Measurements from ENCODE around the gene ADIPOR2. TPM values are rescaled to one million over a fixed set of nuclear protein-coding genes. Genes with fewer than 3 reads are reported as not detected.

ADIPOR2 gene
- polyA plus RNA-seq (2013, experiment 1 of 2; ENCODE audit: insufficient read length) = 33.1 TPM
- polyA plus RNA-seq (2013, experiment 2 of 2; ENCODE audit: insufficient read length) = 28.6 TPM

GRCh38 chr12:1690578-1691122 is at the start of gene ADIPOR2:
ADIPOR2 (plus strand) TSS chr12:1691070; CDS start chr12:1754344, 63,274 bp downstream.
- DNase-seq = peak; percentile 97

GRCh38 chr12:1642513-1642912 is 48.4 kb upstream of the ADIPOR2 start:
- DNase-seq = no peak

DNA sequence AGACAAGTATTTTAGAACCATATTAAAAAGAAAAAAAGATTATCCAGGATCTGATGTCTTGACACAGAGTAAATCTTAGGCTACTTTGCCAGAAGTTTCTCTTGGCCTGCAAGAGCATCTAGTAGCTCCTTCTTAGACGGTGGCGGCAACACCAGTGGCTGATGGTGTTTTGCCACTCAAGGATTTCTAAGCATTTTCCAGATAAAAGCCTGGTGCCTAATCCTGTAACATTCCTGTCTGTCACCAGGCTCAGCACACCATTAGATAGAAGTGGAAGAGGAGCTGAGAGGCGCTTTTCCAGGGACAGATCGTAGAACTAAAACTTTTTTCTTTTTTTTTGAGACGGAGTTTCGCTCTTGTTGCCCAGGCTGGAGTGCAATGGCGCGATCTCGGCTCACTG is 47.8 kb upstream of the ADIPOR2 start:
- DNase-seq = no peak

GRCh38 chr12:1643905-1644533 is 46.9 kb upstream of the ADIPOR2 start:
- no peak for DNase-seq

DNA sequence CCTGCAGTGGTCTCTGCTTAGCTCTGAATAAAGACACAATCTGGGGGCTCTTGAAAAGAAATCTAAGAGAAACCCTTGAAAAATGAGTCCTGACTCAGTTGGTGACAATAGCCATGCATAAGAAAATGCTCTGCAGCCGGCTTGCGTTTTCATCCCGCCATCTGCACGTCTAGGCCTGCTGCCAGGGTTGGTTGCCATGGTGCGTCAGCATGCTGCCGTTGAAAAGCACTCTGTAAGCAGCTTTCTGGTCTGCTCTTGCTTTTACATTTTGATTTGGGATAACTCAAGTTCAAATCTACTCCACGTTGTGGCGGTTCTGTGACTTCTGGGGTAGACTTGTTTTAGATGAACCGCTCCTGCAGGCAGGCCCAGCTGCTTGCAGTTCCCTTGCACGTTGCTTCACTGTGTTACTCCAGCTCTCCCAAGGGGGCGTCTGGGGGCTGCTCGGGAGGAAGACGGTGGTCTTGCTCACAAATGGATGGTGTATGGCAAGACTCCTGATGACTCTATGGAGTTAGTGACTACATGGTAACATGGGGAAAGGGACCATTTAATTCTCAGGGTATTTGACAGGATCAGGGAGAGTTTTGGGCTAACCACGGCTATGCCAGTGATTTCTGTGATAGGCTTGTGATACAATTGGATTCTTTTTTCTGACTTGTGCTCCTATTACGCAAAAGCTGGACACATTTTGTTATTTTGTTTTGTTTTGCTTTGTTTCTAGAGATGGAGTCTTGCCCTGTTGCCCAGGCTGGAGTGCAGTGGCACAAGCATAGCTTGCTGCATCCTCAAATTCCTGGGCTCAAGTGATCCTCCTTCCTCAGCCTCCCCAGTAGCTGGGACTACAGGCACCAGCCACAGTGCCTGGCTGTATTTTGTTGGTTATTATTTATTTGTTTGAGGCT is 46.1 kb upstream of the ADIPOR2 start:
- DNase-seq = peak; percentile 71

- DNase-seq = no peak
Measured at GRCh38 chr12:1645819-1646218, 45.1 kb upstream of the ADIPOR2 start.

- no peak for DNase-seq
Measured at GRCh38 chr12:1646569-1647284, 44.1 kb upstream of the ADIPOR2 start.

DNA sequence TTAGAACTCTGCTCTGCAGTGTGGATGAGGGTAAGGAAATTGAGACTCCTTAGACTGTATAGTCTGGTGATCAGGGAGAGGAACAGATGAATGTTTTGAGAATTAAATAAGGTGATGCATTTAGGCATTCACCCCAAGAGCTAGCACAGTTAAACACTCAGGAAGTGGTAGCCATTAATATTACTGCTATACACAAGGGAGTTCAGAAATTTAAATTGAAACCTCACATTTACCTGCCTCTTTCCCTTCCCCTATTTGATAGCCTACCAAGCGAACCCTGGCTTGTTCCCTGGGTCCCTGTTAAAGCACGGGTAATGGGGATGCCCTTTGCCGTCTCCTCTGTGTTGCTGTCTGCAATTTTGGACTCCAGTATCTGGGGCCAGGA is 43.6 kb upstream of the ADIPOR2 start:
- no peak for DNase-seq

DNA sequence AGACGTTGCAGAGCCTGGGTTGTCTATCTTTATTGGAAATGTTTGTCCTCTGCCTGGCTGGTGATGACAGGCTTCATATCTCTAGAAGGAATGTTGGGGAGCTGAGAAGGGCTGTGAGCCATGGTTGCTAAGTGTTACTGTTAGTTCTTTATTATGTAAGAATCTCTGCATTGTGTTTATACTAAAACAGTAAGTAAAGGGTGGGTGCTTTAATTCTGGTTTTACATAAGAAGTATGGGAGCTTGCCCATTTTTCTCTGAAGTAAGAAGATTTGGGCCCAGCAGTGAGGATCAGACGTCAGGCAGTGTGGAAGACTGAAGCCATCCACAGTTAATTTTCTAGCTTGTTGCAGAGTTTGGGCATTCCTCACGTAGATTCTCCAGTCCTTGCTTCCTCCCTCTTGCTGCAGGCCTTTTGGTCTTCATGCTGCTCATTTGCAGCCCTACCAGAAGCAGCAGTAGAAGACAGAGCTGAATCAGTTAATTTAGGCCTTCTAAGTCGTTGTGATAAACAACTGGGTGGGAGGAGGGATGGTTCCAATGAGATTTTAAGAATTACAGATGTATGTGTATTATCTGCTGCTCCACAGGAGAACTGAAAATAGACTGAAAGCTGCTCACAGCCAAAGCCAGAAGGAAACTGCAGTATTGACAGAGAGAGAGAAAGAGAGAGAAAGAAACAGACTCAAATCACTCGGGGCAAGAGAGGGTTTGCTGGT is 40.5 kb upstream of the ADIPOR2 start:
- DNase-seq = no peak

- no peak for DNase-seq
Measured at GRCh38 chr12:1650978-1651361, 39.9 kb upstream of the ADIPOR2 start.

DNA sequence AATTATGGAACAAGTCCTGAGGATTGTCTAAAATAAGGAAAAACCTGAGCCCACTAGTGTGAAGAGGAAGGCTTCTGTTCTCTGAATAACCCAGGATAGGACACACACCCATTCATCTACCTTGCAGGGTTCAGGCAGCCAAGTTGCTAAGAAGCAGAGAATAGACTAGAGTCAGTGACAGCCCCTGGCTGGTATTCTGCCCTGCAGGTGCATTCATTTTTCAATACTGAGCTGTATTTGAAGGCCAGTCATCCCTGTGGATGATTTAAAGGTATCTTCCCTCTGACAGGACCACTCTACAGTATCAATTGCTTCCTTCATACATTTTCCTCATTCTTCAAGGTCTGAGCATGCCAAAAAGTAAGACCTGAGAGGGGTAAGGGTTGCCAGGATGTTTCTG is 38.9 kb upstream of the ADIPOR2 start:
- no peak for DNase-seq

DNA sequence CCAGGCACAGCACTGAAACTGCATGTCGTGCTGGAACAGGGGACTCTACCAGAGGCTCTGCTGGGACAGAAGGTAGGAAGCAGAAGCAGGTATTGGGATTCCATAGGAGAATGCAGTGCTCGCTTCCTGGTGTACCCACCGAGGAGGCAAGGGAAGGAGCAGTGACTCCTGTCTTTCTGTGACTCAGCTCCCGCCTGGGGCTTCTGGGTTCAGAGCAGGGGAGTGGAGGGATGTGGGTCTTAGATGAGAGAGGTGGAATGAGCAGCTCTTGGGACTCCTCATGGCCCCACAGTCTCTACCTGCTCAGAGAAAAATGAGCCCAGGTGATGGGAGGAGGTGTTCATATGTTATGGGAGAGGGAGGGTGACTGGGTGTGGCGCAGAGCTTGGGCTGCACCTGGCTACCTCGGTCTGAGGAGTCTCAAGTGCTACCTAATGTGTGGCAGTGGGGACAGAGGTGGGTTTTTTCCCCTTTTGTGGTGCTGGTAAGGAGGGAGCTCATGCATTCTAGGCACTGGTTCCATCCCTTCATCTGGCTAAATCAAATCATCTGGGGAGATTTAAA is 35.6 kb upstream of the ADIPOR2 start:
- DNase-seq = no peak

GRCh38 chr12:1656902-1657301 is 34.0 kb upstream of the ADIPOR2 start:
- DNase-seq = no peak

DNA sequence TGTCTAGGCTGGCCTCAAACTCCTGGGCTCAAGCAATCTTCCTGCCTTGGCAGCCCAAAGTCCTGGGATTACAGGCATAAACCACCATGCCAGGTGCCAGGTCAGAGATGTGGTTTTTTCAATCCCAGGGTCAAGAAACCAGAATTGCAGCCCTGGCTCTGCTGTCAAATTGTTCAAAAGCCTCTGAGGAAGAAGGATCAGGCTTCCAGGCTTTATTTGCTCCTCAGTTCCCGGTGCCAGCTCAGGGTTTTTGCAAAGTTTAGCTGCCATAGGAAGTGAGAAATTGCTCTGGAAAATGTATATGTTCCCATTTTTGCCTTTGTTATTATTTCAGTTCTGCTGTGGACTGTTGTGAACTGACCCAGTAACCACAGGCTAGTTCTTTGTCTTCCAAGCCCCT is 33.2 kb upstream of the ADIPOR2 start:
- DNase-seq = no peak

GRCh38 chr12:1660304-1661187 is 30.3 kb upstream of the ADIPOR2 start:
- no peak for DNase-seq

DNA sequence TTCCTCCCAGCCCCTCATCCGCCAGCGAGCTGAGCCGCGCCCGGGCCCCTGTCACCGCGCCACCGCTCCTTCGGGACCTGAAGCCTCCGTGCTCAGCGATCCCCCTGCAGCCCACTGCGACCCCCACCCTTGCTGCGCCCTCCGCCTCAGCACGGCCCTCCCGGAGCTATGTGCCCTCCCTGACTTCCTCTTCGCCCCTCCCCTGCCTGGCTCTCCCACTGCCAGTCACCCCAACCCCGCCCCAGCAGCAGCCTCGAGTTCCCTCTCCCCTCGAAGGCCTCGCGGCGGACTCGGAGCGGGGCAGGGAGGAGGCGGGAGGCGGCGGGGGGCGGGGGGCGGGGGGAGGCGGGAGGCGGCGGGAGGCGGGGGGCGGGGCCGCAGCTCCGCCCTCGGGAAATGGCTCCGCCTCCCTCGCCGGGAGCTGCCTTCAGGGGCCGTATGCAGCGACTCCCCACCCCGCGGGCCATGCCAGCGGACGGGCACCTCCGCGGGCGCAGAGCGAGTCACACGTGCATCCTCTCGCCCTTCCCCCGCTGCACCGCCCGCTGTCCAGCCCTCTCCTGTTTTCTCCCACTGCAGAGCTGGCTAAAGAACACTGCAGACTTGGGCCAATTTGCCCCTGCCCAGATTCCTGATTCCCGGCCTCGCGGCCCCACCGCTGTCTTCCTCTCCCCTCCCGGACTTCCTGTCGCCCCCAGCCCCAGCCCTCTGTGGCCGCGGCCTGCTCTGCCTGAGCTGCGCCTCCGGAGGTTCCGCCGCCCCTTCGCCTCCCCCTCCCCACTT is 29.1 kb upstream of the ADIPOR2 start:
- peak; percentile 92 for DNase-seq

DNA sequence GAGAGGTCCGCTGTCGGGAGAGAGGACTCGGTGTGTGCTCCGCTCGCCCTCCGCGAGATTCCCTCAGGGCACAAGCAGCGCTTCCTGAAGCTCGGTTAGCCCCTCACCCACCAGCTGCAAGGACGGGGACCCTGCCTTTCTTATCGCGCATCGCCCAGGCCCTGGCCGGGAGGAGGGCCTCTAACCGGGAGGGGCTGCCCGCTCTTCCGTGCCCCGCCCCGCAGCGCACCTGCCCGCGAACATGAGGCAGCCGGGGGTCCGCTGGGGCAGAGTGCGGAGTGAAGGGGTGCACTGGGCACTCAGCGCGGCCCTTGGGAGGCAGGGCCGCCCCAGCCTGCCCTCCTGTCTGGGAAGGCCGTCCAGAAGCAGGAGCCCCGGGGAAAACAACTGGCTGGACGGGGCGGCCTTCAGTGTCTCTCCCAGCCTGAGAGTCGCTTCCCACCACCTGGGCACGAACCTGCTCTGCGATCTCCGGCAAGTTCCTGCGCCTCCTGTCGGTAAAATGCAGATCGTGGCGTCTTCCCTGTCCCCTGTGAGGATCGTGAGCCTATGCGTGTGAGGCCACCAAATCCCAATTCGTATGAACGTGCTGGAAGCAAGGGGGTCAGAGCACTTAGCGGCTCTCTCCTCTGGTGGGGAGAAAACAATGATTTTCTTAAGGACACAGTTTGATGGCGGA is 28.0 kb upstream of the ADIPOR2 start:
- peak; percentile 45 for DNase-seq

GRCh38 chr12:1663440-1664132 is 27.3 kb upstream of the ADIPOR2 start:
- DNase-seq = no peak

DNA sequence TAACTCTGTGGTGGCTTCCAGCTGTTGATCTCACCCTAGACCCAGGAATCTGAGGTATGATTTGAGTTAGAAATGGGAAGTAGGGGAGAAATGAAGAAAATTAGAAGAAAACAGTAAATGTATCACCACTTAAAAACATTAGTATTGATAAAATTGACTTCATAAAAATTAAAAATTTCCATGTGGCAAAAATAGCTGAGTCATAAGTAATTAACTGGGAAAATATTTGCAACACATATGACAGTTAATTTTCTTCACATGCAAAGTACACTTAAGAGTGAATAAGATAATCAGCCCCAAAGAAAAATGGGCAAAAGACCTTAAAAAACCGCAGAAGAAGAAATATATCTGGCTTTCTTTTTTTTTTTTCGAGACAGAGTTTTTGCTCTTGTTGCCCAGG is 25.5 kb upstream of the ADIPOR2 start:
- DNase-seq = no peak

All from fibroblast of skin of back (primary cell).